ENCODE measurements around the gene IL4R.

DNA sequence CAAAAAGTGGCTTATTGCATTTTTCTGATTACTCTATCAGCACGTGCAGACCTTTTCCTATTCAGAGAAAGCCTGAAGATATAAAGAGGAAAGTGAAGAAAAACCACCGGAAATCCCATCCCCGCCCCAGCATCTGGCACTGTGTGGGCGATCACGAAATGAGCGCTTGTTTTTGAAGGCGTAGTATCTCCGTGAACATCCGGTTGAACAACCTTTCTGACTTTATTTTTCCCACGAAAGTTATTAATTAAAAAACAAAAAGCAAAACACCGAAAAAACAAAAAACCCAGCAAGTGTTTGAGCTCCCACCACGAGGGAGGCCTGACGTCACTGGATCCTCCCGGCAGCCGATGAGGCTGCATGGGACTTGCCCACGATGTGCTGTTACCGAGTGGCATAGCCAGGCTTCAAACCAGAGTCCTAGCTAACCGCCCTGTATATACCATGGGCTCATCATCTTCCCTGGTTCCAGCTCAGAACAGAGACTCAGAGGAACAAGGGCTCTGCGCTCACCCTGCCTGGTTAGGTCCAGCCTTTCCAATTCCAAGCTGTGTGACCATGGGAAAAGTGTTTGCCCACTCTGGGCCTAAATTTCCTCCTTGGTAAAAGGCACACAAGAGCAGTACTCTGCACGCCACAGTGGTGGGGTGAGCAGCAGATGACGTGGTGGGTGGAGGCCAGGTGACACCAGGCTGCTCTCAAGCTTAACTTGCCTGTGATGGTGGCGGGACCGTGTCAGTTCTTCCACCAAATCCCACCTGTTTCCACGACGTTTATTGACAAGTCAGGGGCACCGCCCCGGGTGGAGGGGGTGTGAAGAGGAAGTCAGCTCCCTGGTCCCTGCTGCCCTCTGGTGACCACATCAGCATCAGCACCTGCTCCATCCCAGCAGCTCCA lies 53.9 kb downstream of the IL4R start:
- TF ChIP-seq, protein P1, sequence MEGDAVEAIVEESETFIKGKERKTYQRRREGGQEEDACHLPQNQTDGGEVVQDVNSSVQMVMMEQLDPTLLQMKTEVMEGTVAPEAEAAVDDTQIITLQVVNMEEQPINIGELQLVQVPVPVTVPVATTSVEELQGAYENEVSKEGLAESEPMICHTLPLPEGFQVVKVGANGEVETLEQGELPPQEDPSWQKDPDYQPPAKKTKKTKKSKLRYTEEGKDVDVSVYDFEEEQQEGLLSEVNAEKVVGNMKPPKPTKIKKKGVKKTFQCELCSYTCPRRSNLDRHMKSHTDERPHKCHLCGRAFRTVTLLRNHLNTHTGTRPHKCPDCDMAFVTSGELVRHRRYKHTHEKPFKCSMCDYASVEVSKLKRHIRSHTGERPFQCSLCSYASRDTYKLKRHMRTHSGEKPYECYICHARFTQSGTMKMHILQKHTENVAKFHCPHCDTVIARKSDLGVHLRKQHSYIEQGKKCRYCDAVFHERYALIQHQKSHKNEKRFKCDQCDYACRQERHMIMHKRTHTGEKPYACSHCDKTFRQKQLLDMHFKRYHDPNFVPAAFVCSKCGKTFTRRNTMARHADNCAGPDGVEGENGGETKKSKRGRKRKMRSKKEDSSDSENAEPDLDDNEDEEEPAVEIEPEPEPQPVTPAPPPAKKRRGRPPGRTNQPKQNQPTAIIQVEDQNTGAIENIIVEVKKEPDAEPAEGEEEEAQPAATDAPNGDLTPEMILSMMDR (IDR thresholded peaks at IDR 0.05) = peak; percentile 78 to 92 (median 88)
- no peak for TF ChIP-seq POLR2A (IDR thresholded peaks at IDR 0.05)

Measured in right lobe of liver (tissue), 4 donors.